ENCODE measurements around the gene FAM222A. TPM values are rescaled to one million over a fixed set of nuclear protein-coding genes. Genes with fewer than 3 reads are reported as not detected.

Gene FAM222A
- total and polyA plus RNA-seq, 2 of the 4 experiments (the other 2 are of a cell fraction) = under 0.01 to 0.32 TPM

DNA sequence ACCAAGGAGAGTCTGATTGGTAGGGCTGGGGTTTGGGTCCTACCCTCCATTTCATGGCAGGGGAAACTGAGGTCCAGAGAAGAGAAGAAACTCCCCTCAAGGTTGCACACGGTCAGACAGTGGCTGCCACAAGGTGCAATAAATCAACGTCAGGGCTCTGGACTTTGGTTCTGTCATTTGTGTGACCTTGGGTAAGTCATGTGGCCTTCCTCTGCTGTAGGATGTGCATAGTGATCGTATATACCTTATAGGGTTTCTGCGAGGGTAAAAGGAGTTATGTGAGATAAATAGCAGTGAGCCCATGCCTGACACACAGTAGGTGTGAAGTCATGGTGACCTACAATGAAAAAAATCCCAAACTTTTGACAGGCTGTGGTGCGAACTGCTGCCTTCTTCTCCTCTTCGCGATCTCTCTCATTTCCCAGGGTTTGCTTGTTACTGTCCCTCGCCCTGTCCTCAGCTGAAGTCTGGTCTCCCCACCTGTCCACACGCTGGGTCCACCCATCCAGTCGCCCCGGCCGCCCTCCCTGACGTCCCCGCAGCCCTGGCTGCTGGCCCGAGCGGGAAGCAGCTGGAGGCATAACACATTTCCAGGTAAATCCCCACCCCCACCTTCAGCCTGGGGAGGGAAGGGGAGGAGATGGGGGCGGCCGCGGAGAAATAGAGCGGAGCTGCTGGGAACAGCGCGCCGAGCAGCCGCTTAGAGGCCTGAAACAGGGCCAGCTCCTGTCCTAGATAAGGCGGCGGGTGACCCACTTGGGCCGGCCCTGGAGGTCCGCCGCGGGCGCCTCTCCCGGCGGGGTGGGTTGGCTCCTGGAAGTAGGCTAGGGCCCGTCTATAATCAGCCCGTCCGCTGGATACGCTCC, 1.8 kb upstream of the FAM222A start:
- no peak overlapping the region for H3K23ac ChIP-seq (ENCODE audit: low read depth, low read length)
- ATAC-seq (ENCODE audit: low read depth) (no peak), DNase-seq (no peak)
- H4K20me1 ChIP-seq (ENCODE audit: insufficient read depth, low read length) = no peaks in the 10 kb centered on the region; the same call in 1 of the 2 replicates
- no peak overlapping the region for H4K91ac ChIP-seq (ENCODE audit: insufficient read depth, low read depth, low read length)
- H3K9me1 ChIP-seq (ENCODE audit: insufficient read depth, low read length) = no peaks in the 10 kb centered on the region
- no peak overlapping the region for H3K4me2 ChIP-seq (ENCODE audit: low read depth, low read length)
- H3K9ac ChIP-seq (ENCODE audit: low read depth, low read length) = no peak overlapping the region
- BruUV-seq (replicated peaks) = no TSS peak
- H3K18ac ChIP-seq (ENCODE audit: low read depth, low read length) = no peak overlapping the region
- in situ Hi-C loops (cut with MboI; ENCODE audit: low sequenced_read_pairs) (no loop called here), intact Hi-C loops (cut with micrococcal nuclease) (loop anchor here (5.0 kb wide), 1 partner anchor 115 kb away; no protein-coding TSS in a partner anchor), dilution Hi-C loops (cut with HindIII; ENCODE audit: low sequenced_read_pairs, unreplicated experiment) (no loop called here)
- no peak overlapping the region for H2BK15ac ChIP-seq (ENCODE audit: low read depth, low read length)
- H3K79me1 ChIP-seq (ENCODE audit: low read depth in 1 of 2, low read length in 2 of 2) = no peaks in the 10 kb centered on the region
- no peak overlapping the region for H4K8ac ChIP-seq (ENCODE audit: low read depth in 2 of 2, low read length in 2 of 2)
- H2BK20ac ChIP-seq (ENCODE audit: low read depth, low read length) = no peak overlapping the region
- 45% methylated on average over 9 of the region's 37 CpGs; no CpG with 5 or more reads in 1 of the 2 experiments for WGBS, 2 experiments (ENCODE audit: extremely low coverage in 2 of 2, insufficient read length in 1 of 2)
- no peak overlapping the region for H2AFZ ChIP-seq (replicated peaks; ENCODE audit: low read length, poor library complexity)
- no peaks in the 10 kb centered on the region for H3K36me3 ChIP-seq (ENCODE audit: control insufficient read depth, insufficient read depth, low read length)
- H3K27me3 ChIP-seq (ENCODE audit: control insufficient read depth, insufficient read depth, low read length) = peaks cover 51% of the 10 kb centered on the region
- no peak overlapping the region for H3K27ac ChIP-seq (ENCODE audit: insufficient read depth, low read length)
- POLR2A ChIA-PET (ENCODE audit: unreplicated experiment) = no interaction called here
- no peak overlapping the region for H2BK120ac ChIP-seq (ENCODE audit: low read depth, low read length)
- CTCF ChIA-PET = no interaction called here
- no peak overlapping the region for H2BK5ac ChIP-seq (ENCODE audit: low read depth, low read length, poor library complexity, severe bottlenecking)
- H4K5ac ChIP-seq (ENCODE audit: low read depth, low read length) = no peak overlapping the region
- H2AK5ac ChIP-seq (ENCODE audit: low read depth, low read length) = no peak overlapping the region
- no peaks in the 10 kb centered on the region for H3K9me3 ChIP-seq (ENCODE audit: control insufficient read depth, insufficient read depth, low read length)
- H3K4me3 ChIP-seq (ENCODE audit: insufficient read depth, low read depth, low read length) = no peak overlapping the region
- no peak overlapping the region for H3K56ac ChIP-seq (ENCODE audit: extremely low read depth, insufficient read depth, low read length)
- peaks cover 2% of the 10 kb centered on the region; the same call in 1 of the 2 replicates for H3K4me1 ChIP-seq (ENCODE audit: control insufficient read depth, insufficient read depth, low read length)
- H3K14ac ChIP-seq (replicated peaks; ENCODE audit: low read depth, low read length) = no peak overlapping the region
- no peak overlapping the region for H3K4ac ChIP-seq (ENCODE audit: low read depth, low read length)
- no peak overlapping the region for H2AK9ac ChIP-seq (replicated peaks; ENCODE audit: low read depth, low read length, poor library complexity)
- TF ChIP-seq, protein P1, sequence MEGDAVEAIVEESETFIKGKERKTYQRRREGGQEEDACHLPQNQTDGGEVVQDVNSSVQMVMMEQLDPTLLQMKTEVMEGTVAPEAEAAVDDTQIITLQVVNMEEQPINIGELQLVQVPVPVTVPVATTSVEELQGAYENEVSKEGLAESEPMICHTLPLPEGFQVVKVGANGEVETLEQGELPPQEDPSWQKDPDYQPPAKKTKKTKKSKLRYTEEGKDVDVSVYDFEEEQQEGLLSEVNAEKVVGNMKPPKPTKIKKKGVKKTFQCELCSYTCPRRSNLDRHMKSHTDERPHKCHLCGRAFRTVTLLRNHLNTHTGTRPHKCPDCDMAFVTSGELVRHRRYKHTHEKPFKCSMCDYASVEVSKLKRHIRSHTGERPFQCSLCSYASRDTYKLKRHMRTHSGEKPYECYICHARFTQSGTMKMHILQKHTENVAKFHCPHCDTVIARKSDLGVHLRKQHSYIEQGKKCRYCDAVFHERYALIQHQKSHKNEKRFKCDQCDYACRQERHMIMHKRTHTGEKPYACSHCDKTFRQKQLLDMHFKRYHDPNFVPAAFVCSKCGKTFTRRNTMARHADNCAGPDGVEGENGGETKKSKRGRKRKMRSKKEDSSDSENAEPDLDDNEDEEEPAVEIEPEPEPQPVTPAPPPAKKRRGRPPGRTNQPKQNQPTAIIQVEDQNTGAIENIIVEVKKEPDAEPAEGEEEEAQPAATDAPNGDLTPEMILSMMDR (conservative IDR thresholded peaks at IDR 0.05; ENCODE audit: low read depth, low read length) = no peak
- TF ChIP-seq, protein P2, sequence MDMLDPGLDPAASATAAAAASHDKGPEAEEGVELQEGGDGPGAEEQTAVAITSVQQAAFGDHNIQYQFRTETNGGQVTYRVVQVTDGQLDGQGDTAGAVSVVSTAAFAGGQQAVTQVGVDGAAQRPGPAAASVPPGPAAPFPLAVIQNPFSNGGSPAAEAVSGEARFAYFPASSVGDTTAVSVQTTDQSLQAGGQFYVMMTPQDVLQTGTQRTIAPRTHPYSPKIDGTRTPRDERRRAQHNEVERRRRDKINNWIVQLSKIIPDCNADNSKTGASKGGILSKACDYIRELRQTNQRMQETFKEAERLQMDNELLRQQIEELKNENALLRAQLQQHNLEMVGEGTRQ (IDR thresholded peaks at IDR 0.05; ENCODE audit: low read depth, low read length) = no peak
- TF ChIP-seq RCOR1 (IDR thresholded peaks at IDR 0.05; ENCODE audit: insufficient replicate concordance, low read length) (no peak), FOS (IDR thresholded peaks at IDR 0.05; ENCODE audit: low read depth, low read length) (no peak), CEBPB (IDR thresholded peaks at IDR 0.05; ENCODE audit: low read depth, low read length) (no peak), CHD1 (IDR thresholded peaks at IDR 0.05; ENCODE audit: low read depth, low read length) (no peak), POLR2A (IDR thresholded peaks at IDR 0.05; ENCODE audit: low read depth, low read length) (no peak), SMC3 (IDR thresholded peaks at IDR 0.05; ENCODE audit: low read depth, low read length) (no peak), RFX5 (IDR thresholded peaks at IDR 0.05; ENCODE audit: low read depth, low read length) (no peak), MAFK (IDR thresholded peaks at IDR 0.05; ENCODE audit: low read depth, low read length) (no peak), MAZ (IDR thresholded peaks at IDR 0.05; ENCODE audit: borderline replicate concordance, low read depth, low read length) (no peak), BHLHE40 (IDR thresholded peaks at IDR 0.05; ENCODE audit: low read depth, low read length) (no peak), NFE2L2 (IDR thresholded peaks at IDR 0.05; ENCODE audit: low read depth, low read length) (no peak), MXI1 (IDR thresholded peaks at IDR 0.05; ENCODE audit: borderline replicate concordance, low read depth, low read length) (no peak)
- TF ChIP-seq, protein P3, sequence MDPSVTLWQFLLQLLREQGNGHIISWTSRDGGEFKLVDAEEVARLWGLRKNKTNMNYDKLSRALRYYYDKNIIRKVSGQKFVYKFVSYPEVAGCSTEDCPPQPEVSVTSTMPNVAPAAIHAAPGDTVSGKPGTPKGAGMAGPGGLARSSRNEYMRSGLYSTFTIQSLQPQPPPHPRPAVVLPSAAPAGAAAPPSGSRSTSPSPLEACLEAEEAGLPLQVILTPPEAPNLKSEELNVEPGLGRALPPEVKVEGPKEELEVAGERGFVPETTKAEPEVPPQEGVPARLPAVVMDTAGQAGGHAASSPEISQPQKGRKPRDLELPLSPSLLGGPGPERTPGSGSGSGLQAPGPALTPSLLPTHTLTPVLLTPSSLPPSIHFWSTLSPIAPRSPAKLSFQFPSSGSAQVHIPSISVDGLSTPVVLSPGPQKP (IDR thresholded peaks at IDR 0.05; ENCODE audit: borderline replicate concordance, low read depth, low read length) = no peak
